IPS-18c (cell line): ENCODE measurements around the gene TPD52L1.
A peak's percentile ranks its signal among the peaks of the same experiment; 100 is the strongest.
"Not testable (repeated sequence)": the region's sequence is repeated elsewhere in the genome, so short reads cannot be mapped to it uniquely, and the experiment has no call there.

ENCODE experiments used
- H3K4me3 ChIP-seq: 2 replicates; pipeline ENCODE4 v1.7.0; 2013; ENCODE audit warnings: low read depth, mild to moderate bottlenecking, low read length, moderate library complexity; ENCODE audit not compliant: insufficient read depth
- H3K9me3 ChIP-seq: one replicate; pipeline ENCODE4 v1.6.1; 2013; ENCODE audit warnings: mild to moderate bottlenecking, low read length, moderate library complexity; ENCODE audit not compliant: control insufficient read depth, insufficient read depth

Gene TPD52L1, protein sequence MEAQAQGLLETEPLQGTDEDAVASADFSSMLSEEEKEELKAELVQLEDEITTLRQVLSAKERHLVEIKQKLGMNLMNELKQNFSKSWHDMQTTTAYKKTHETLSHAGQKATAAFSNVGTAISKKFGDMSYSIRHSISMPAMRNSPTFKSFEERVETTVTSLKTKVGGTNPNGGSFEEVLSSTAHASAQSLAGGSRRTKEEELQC

DNA sequence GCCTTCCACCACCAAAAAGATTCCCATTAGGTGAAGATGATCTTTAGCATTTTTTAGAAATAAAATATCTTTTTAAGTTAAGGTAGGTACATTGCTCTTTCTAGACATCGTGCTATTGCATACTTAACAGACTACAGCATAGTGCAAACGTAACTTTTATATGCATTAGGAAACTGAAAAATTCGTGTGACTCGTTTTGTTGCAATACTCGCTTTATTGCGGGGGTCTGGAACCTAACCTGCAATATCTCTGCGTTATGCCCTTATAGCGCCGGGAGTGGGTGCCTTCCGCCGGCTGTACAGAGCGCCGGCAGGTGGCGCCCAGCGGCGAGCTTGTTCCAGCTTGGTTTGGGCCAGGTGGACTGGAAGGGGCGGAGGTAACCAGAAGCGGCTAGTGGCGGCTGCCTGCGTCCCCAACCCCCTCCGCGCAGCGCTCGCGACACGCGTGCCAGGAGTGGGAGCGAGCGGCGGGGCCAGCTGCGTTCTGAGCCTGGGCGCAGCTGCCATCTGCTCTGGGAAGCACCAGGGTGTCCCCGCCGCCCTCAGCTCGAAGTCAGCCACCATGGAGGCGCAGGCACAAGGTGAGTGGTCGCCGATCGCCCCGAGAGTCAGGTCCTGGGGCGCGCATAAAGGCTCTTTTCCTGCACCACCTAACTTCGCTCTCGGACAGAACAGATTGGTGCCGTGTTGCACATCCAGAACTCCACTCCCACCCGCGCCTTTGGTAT, at the start of gene TPD52L1:
TPD52L1 (plus strand) TSS at position 383 of the 727 bp plus-strand sequence; CDS start at position 562, 179 bp downstream.
- H3K4me3 ChIP-seq: peak within 1 kb of the TSS; percentile 68
- no peaks in the 10 kb centered on the region for H3K9me3 ChIP-seq

DNA sequence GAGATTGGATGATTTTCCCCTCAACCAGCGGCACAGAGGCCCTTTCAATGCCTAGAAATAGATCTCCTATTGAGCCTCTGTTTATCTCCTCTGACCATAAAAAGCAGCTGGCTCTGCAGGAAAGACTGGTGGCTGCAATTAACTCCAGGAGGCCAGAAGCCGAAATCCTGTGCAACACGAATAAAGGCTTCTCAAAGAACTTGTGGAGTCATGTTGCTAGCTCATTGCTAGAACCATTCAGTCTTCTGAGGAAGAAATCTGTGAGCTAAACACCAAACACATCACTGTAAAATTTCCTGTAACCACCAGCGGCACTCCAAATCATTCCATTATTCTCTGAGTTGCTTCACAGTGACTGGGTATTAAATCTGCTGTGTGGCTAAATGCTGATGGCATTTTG, 49.1 kb upstream of the TPD52L1 start:
- H3K4me3 ChIP-seq: no peak overlapping the region
- H3K9me3 ChIP-seq: no peaks in the 10 kb centered on the region

DNA sequence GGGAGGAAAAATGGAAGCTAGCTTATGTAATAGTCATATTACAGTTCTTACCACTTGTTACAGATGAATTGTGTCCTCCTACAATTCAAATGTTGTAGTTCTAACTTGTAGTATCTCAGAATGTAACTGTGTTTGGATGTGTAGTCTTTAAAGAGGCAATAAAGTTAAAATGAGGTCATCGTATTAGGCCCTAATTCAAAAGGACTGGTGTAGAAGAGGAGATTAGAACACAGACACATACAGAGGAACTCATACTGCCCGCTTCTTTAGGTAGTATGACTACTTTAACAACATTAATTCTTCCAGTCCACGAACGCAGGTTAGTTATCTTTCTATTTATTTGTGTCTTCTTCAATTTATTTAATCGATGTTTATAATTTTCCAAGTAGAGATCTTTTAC, 46.5 kb upstream of the TPD52L1 start:
- H3K9me3 ChIP-seq: no peaks in the 10 kb centered on the region
- no peak overlapping the region for H3K4me3 ChIP-seq

DNA sequence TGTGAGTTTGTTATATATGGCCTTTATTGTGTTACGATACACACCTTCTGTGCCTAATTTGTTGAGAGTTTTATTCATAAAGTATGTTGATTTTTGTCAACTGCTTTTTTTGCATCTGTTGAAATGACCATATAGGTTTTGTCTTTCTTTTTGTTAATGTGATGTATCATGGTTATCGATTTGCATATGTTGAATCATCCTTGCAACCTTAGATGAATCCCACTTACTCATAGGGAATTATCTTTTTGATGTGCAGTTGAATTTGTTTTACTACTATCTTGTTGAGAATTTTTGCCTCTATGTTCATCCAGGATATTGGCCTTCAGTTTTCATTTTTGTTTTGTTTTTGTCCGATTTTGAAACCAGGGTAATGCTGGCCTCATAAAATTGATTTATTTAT, 45.7 kb upstream of the TPD52L1 start:
- H3K4me3 ChIP-seq: no peak overlapping the region

DNA sequence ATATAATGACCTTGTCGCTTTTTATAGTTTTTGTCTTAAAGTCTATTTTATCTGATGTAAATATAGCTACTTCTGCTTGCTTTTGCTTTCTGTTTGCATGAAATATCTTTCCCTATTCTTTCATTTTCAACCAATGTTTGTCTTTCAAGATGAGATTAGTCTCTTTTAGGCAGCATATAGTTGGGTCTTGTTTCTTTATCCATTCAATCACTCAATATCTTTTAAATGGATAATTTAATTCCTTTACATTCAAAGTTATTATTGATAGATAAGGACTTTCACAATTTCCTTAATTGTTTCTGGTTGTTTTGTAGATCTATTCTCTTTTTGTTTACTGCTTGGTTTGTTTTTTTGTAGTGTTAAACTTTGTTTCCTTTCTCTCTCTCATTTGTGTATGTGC, 43.5 kb upstream of the TPD52L1 start:
- Histone ChIP-seq H3K9me3 (no peaks in the 10 kb centered on the region), H3K4me3 (no peak overlapping the region)

More for the DNA sequence above, 45.7 kb upstream of the TPD52L1 start:
- H3K9me3 ChIP-seq: no peaks in the 10 kb centered on the region

DNA sequence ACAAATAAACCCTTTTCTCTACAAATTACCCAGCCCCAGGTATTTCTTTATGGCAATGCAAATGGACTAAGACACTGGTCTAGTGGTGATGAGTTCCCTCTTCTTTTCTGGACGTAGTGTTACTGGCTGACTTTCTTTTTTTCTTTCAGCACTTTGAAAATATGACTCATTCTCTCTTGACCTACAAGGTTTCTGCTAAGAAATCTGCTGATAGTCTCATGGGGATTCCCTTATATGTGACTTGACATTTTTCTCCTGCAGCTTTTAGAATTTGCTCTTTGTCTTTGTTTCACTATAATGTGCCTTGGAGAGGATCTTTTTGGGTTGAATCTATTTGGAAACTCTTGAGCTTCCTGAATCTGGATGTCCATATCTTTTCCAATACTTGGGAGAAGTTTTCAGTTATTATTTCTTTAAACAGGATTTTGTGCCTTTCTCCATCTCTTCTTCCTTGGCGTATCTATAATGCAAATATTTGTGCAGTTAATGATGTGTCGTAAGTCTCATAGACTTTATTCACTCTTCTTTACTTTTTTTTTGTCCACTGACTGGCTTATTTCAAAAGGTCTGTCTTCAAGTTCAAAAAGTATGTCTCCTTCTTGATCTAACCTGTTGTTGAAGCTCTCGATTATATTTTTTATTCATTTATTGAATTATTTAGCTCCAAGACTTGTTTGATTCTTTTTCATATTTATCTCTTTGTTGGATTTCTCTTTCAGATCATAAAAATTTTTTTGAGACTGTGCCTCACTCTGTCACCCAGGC, 42.2 kb upstream of the TPD52L1 start:
- Histone ChIP-seq H3K9me3 (no peaks in the 10 kb centered on the region), H3K4me3 (no peak overlapping the region)

DNA sequence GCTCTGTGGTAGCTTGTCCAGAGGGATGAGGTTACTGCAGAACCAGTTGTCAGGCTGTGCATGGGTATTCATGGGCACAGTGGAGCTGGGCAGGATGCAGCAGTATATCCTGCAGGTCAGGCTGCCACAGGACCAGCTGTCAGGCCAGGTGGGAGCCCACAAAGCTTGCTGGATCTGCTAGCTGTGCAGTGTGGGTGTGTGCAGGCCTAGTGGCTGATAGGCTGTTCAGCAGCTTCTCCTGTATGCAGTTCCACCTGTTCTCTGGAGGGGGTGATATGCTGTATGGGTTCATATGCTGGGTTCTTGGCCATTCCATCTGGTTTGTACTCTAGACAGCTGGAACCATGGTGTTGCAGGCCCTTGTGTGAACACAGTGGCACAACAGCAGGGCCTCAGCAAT, 40.6 kb upstream of the TPD52L1 start:
- H3K4me3 ChIP-seq: no peak overlapping the region
- H3K9me3 ChIP-seq: no peaks in the 10 kb centered on the region

DNA sequence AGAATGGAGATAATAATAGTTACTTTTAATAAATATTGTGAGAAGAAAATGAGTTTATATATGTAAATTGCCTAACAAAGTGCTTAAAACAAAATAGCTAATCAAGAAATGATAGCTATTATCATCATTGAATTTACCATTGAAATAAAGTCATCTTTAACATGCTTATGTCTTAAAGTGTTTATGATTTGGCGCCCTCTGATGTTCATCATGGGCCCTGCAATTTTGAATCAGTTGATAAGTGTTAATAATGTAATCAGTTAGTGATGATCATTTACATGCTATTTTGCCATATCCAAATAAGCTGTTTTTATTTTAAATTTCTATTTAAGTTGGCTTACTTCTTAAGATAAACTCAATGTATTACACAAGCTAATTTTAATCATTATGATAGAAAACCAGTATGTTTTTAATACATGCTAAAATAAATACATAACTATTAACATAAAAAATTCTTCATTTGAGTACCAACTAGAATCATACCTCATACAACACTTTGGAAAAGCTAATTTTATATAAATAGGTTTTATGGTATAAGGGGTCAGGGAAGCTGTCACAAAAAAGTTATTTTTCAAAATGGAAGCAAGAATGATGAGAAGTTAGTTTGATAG, 39.2 kb upstream of the TPD52L1 start:
- H3K4me3 ChIP-seq: no peak overlapping the region
- H3K9me3 ChIP-seq: no peaks in the 10 kb centered on the region

DNA sequence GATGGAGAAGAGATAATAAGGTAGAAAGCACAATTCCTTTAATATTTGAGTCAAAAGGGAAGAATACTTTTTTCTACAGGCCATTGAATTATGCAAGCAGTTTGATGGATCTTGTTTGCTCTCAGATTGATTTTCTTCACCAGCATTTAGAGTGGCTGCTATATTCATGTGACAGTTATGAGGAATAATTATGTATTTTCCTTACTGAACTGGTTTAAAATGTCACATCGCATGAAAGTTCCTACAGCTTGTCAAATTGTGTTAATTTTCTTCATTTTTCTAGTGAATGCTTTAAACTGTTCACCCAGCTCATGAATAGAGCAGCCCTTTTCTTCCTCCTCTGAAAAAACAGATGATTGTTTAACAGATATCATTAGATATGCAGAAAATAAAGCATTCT, 37.4 kb upstream of the TPD52L1 start:
- no peak overlapping the region for H3K4me3 ChIP-seq

DNA sequence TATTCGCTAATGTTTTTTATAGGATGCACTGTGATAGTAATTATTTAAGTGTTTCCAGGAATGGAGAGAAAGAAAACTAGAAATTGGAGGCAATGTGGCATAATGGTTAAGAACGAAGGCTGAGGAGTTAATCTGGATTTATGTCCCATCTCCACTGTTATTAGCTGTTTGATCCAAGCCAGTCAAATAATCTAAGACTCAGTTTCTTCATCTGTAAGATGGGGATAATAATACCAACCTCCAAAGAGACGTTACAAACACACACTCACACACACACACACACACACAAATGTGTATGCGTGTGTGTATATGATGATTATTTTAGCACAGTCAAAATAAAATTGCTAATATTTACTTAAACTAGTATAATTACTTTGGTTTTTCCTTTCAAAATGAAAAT, 36.9 kb upstream of the TPD52L1 start:
- H3K9me3 ChIP-seq: no peaks in the 10 kb centered on the region
- H3K4me3 ChIP-seq: no peak overlapping the region

More for the DNA sequence above, 37.4 kb upstream of the TPD52L1 start:
- H3K9me3 ChIP-seq: no peaks in the 10 kb centered on the region

DNA sequence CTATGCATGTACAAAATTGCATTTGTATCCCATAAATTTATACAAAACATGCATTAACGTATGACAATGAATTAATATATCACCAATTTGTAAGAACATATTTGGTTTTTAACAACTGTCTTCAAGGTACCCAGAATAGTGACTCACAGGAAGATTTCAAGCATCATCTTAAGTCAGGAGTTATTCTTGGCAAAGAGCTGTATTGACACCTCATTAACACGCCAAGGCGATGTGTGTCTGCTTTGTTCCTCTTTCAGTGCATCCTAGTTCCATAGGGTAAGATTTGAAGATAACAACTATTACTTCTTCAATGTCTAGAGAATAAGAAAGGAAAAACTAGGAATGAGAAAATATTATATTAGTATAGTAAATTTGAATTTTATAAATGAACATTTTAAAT, 35.8 kb upstream of the TPD52L1 start:
- no peak overlapping the region for H3K4me3 ChIP-seq
- H3K9me3 ChIP-seq: no peaks in the 10 kb centered on the region

DNA sequence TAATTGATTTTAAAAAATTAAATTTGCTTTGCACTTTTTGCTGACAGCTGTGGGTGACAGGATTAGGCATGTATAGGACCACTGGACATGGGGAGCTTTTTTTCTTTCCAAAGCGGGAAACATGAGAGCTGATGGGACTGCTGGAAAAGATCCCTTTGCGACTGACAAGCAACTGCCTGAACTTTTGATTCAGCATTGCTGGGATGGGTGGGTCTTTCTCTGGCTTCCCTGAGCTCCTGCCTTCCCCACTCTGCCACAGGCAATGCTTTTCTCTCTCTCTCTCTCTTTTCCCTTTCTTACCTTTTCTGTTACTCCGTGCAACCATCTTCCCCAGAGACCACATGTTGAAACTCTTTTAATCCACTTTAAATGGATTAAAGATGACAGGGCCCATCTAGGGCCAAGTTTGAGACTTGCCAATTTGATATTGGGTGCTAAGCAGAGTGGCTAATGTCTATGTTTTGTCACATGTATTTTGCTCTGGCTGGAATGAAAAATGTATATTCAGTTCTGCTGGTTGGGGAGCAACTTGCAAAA, 33.5 kb upstream of the TPD52L1 start:
- no peaks in the 10 kb centered on the region for H3K9me3 ChIP-seq
- no peak overlapping the region for H3K4me3 ChIP-seq

DNA sequence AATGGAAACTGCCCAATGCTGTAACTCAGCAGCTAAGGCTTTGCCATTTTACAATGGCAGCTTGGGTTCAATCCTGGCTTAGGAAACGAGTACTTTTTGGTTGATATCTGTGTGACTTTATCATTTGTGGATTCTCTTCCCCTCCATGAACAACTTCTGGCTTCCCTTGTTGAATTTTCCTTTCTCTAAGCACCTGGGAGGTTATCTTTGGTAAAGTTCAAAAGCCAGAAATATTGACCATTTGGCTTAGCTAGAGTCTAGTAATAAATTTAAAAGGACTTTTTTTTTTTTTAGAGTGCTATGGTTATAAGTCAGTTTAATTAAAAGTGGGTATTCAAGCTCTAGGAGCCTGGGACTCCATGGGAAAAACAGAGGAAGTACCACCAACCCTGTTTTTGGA, 31.7 kb upstream of the TPD52L1 start:
- Histone ChIP-seq H3K4me3 (no peak overlapping the region), H3K9me3 (peaks cover 5% of the 10 kb centered on the region)

DNA sequence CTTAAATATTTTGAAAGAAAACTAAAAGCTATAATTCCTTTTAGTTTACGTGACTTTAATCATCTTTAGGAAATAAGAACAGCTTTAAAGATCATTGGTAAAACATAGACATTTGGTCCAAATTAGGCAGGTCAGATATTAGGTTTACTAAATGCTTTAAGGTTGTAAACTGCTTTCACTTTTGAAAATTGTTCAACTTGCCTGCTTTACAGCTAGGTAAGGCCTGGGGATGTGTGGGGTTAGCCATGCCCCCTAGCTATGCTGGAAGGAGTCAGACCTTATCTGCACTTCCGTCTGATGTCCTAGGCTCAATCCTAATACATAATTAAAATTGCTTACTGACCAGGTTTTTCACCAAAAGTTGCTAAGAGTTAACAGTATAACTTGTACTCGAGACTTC, 30.5 kb upstream of the TPD52L1 start:
- H3K9me3 ChIP-seq: peaks cover 5% of the 10 kb centered on the region
- no peak overlapping the region for H3K4me3 ChIP-seq

DNA sequence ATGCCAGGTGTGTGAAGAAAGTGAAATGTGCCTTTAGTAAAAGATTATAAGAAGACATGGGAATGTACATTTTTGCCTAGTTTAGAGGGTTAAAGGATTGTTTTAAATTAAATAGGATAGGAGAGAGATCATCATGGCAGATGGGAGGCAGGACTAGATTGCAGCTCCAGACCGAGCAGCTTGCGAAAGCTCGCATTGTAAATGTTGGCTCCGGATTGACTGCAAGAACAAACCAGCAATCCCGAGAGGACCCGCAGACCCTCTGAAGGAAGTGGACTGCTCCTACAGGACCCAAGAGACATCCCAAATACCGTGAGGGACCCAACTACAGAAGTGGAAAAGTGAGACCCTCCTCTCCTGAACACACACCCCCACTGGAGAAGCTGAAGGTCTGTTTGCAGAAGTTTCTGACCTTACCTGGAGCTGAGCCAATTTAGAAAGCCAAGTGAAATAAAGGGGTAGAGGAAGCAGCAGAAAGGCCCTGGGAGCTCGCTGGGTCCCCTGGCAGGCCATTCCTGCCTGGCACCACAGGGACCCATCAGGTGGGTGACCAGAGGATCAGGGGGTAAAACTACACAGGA, 30.0 kb upstream of the TPD52L1 start:
- Histone ChIP-seq H3K9me3 (peaks cover 5% of the 10 kb centered on the region), H3K4me3 (peak overlapping the region; percentile 9; the same call in 1 of the 2 replicates)

DNA sequence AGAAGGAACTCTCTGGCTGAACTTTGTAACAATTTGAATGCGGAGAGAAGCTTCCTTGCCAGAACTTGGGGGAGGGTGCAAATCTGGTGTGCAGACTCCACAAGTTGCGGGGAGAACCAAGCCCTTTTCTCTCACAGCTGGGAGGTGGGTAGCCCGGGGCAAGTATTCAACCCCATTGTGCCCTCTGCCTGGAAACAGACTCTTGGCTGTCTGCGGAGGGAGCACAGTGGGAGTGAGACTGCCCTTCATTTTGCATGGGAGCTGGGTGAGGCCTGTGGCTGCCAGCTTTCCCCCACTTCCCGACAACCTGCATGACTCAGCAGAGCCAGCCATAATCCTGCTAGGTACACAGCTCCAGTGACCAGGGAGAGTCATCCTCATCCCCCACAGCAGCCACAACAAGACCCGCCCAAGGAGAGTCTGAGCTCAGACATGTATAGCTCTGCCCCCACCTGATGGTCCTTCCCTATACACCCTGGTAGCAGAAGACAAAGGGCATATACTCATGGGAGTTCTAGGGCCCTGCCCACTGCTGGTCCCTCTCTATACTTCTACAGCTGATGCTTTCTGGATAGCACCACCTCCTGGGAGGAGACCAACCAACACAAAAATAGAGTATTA, 29.4 kb upstream of the TPD52L1 start:
- H3K4me3 ChIP-seq: peak overlapping the region; percentile 9; the same call in 1 of the 2 replicates
- H3K9me3 ChIP-seq: peaks cover 5% of the 10 kb centered on the region

DNA sequence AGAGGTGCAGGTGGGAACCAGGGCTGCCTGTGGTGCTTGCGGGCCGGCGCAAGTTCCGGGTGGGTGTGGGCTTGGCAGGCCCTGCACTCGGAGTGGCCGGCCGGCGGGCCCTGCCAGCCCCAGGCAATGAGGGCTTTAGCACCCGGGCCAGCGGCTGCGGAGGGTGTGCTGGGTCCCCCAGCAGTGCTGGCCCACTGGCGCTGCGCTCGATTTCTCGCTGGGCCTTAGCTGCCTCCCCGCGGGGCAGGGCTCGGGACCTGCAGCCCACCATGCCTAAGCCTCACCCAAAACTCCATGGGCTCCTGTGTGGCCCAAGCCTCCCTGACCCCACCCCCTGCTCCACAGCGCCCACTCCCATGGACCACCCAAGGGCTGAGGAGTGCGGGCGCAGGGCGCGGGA, 27.7 kb upstream of the TPD52L1 start:
- not testable (repeated sequence) for H3K9me3 ChIP-seq, H3K4me3 ChIP-seq
